Cardiac fibroblast (primary cell): Measurements from ENCODE around the gene EEFSEC.

Experiments used
- DNase-seq, 2 donors: peaks; one replicate each; pipeline versions ENCODE4 v3.0.0 to v3.0.0-alpha.2; 2010; ENCODE audit warnings: low read depth in 2 of 2
- H3K4me3 ChIP-seq, 2 donors: replicated peaks in 1 of 2; 1 replicate in 1 of 2; 2 replicates in 1 of 2; pipeline ENCODE4 v1.5.1; 2011; ENCODE audit warnings: low read depth in 2 of 2, low read length in 2 of 2, mild to moderate bottlenecking in 2 of 2, moderate library complexity in 1 of 2
- TF ChIP-seq, protein P1 (sequence below): IDR thresholded peaks from one replicate; pipeline ENCODE4 v1.5.1; 2011; ENCODE audit warnings: low read depth, mild to moderate bottlenecking, low read length, inconsistent platforms

The EEFSEC gene

DNA sequence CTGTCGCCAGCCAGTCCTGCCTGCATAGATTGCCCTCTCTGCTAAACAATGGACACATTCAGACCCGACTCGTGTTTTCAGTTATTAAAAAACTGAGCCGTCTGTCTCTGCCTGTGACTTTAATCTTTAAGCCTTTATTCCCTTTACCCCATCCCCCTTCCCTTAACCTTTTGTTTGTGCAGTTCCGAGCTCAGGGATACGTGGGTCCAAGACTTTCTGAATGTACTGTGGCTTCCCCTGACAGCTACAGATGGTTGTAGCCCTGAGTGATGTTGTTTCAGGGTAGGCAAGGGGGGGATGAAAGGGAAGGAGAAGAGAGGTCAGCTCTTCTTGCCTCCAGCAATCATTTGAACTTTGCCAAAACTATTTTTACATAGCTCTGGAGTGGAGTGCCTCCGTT, 44.6 kb downstream of the EEFSEC start:
- H3K4me3 ChIP-seq = no peak overlapping the region
- no peak for DNase-seq
- TF ChIP-seq, protein P1, sequence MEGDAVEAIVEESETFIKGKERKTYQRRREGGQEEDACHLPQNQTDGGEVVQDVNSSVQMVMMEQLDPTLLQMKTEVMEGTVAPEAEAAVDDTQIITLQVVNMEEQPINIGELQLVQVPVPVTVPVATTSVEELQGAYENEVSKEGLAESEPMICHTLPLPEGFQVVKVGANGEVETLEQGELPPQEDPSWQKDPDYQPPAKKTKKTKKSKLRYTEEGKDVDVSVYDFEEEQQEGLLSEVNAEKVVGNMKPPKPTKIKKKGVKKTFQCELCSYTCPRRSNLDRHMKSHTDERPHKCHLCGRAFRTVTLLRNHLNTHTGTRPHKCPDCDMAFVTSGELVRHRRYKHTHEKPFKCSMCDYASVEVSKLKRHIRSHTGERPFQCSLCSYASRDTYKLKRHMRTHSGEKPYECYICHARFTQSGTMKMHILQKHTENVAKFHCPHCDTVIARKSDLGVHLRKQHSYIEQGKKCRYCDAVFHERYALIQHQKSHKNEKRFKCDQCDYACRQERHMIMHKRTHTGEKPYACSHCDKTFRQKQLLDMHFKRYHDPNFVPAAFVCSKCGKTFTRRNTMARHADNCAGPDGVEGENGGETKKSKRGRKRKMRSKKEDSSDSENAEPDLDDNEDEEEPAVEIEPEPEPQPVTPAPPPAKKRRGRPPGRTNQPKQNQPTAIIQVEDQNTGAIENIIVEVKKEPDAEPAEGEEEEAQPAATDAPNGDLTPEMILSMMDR = no peak

DNA sequence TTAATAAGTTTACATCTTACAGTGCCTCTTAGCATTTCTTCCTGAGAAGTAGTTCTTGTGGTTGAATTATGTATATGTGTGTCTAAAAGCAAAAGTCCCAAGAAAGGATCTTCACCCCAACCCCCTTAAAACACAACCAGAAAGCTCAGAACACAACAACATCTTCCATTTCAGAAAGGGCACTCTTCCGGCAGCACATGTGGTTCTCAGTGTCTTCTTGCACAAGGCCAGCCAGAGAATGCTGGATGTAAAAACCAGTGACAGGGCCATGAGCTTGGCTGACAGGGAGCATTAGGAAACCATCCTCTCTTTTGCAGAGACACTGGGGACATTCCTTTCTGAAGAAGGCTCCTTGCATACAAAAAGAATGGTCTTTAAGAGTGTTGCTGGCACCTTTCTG, 45.0 kb downstream of the EEFSEC start:
- no peak overlapping the region for H3K4me3 ChIP-seq
- no peak for DNase-seq
- TF ChIP-seq, protein P1 = no peak

DNA sequence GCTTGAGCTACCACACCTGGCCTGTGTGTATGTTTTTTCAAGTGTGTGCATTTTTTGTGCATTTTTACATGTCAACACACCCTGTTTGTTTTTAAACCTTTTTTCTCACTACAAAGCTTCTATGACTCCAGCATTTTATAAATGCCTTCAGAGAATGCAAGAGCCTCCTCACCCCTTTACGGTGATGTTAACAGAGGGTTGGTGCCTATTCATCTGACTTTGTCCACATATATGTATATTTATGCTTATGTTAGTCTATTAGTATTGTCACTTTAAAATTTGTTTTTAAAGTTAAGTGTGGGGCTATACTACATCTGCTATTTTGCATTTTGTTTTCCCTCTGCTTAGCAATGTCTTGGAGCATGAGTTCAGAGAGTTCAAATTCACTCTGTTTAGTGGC, 45.8 kb downstream of the EEFSEC start:
- TF ChIP-seq, protein P1 = no peak
- no peak overlapping the region for H3K4me3 ChIP-seq
- DNase-seq = no peak

DNA sequence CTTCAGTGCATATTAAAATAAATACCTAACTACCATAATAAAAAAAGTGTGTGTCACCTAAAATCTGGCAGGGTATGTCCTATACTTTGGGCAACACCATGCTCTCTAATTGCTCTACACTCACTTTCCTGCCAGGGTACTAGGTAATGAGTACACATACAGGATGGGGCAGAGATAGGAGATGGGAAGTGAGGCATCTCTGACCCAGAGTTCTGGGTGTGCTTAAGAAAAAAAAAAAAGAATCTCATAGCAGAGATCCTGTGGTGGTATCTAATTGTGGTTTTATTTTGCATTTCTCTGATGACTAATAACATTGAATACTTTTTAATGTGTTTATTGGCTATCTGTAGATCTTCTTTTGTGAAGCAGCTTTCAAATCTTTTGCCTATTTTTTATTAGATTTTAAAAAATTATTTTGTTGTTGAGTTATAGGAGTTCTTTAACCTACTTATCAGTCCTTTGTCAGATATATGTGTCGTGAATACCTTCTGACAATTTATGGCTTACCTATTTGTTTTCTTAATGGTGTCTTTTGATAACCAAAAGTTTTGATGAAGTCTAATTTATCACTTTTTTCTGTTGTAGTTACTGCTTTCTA, 48.0 kb downstream of the EEFSEC start:
- DNase-seq = no peak
- TF ChIP-seq, protein P1 = no peak
- H3K4me3 ChIP-seq = no peak overlapping the region

DNA sequence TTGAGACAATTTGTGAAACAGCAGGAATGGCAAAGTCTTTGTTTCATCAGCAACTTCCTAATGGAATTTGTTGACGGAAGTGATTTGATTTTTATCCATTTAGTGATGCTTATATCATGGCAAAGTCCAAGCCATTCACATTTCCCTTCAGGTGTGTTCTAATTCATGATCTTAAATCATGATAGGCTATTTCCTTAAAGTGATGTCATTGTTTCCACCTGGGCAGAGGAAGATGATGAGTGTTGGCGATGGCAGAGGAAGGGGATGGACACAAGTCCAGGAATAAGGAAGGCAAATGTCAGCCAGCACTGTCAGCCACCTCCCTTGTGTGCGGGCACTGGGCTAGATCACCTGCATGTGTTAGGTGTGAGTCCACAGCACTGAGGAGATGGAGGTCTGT, 49.9 kb downstream of the EEFSEC start:
- no peak overlapping the region for H3K4me3 ChIP-seq
- DNase-seq = no peak
- TF ChIP-seq, protein P1 = no peak

DNA sequence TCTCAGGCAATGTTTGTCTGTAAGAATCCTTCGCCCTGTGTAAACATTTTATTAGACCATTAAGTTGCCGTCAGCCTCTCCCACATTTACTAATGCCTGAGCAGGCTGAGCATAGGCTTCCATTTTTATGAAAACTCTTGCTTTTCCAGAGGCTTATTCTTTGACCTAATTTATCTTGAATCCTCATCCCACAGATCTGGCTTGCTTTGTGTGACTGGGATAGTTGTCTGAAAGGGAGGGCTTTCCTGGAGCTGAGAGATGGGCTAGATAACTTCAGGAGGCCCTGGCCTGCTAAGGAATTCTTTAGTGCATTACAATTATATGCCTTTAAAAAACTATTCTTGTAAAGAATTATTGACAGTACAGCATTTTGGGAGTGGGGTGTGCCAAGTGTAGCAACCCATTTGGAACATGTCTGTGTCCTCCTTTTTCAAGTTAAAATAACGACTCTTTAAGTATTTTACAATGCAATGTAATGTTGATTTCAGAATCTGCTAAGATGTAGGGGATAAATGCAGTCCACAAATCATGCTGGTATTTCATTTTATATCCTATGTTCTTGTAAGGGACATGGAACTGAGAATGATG, 52.4 kb downstream of the EEFSEC start:
- TF ChIP-seq, protein P1 = no peak
- DNase-seq = no peak
- H3K4me3 ChIP-seq = no peak overlapping the region

DNA sequence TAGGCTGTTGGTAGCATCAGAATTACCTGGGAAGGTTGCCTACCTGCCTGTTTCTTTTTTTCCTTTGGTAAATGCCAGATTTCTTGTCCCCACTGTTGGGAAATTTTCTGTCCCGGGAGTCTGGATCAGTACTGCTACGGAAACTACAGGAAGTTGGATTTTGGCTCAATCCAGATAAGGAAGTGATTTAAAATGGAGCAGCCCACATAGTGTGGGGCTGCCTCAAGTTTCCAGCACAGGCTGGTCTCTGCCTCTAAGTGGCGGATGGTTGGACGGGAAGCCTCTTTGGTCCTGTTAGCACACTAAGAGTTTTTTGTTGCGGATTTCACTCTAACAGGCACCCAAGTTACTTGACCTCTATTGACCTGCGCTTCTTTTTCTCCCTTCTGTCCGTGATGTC, 54.7 kb downstream of the EEFSEC start:
- peak in 1 of 2 donors; percentile 32 for DNase-seq
- no peak overlapping the region for H3K4me3 ChIP-seq
- TF ChIP-seq, protein P1 = no peak
